NCI-H1417 treated with DMSO at 0.1 percent for 48 hours (cell line): ENCODE results near the gene MRFAP1.
A peak's percentile ranks its signal among the peaks of the same experiment; 100 is the strongest.

Experiments
- DNase-seq: peaks from one replicate; lab custom pipeline; 2025; lab: John Stamatoyannopoulos, UW

MRFAP1 gene

GRCh38 chr4:6640292-6641163 is at the start of gene MRFAP1:
MRFAP1 (plus strand) TSS chr4:6640685; CDS start chr4:6640863, 178 bp downstream.
- DNase-seq = peak; percentile 76

GRCh38 chr4:6591313-6591712 is 49.2 kb upstream of the MRFAP1 start:
- DNase-seq = no peak

- DNase-seq = no peak
These were observed 48.7 kb upstream of the MRFAP1 start for GRCh38 chr4:6591781-6592180.

DNA sequence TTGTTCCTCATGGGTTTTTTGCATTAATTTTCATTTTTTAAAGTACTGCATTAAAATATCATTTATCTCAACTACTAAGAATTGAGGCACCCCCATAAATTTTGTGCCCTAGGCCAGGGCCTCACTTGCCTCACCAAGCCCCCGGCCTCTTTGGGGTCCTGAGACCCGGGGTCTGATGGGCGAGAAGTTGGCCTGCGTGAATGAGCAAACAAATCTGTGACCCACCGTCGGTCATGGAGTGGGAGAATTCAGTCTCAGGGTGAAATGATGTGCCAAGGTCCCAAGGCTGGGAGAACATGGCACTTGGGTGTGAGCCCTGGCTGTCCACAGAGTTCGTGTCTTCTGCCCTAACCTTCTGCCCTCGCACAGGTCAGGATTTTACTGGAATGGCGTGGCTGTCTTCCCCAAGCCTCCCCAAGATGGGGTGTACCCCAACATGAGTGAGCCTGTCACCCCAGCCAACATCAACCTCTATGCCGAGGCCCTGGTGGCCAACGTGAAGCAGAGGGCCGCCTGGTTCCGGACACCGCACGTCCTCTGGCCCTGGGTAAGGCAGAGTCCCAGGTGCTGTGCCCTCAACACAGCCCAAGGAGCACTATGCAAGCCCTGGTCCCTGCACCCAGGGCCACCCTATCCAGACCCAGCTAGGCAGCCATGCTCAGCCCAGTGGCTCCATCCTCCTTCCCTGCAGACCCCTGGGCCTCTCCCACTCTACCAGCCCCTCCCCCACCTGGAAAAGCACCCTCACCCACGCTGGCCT is 47.5 kb upstream of the MRFAP1 start:
- DNase-seq = no peak

DNA sequence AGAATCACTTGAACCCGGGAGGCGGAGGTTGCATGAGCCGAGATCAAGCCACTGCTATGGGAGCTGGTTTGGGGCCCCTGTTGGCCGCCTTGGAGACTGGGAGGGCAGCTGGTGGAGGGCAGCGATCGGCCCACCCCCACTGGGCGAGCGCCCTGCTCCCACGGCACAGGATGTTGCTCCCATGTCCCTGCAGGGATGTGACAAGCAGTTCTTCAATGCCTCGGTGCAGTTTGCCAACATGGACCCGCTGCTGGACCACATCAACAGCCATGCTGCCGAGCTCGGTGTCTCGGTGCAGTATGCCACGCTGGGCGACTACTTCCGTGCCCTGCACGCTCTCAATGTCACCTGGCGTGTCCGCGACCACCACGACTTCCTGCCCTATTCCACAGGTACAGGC is 46.1 kb upstream of the MRFAP1 start:
- no peak for DNase-seq

DNA sequence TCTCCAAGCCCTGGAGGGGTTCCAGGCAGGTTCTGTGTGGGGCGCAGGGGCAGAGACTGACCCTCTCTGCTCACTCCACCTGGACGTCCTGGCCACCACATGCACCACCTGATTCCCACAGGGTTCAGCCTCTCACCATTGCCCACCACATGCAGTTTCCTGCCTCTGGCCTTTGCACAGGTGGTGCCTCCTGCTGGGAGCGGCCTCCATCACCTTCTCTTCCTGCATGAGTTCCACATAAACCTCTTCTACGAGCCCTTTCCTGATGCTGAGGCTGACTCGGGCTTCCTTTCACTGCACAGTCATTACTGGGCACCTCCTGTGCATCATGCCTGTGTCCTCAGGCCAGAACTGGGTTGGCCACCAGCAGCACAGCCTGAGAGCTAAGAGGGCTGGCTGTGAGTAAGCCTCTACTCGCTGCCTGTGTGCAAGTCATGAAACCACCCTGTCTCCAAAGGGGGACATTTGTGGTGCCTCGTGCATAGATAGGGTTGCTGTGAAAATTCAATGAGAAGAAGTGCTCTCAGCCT is 45.6 kb upstream of the MRFAP1 start:
- DNase-seq = no peak

DNA sequence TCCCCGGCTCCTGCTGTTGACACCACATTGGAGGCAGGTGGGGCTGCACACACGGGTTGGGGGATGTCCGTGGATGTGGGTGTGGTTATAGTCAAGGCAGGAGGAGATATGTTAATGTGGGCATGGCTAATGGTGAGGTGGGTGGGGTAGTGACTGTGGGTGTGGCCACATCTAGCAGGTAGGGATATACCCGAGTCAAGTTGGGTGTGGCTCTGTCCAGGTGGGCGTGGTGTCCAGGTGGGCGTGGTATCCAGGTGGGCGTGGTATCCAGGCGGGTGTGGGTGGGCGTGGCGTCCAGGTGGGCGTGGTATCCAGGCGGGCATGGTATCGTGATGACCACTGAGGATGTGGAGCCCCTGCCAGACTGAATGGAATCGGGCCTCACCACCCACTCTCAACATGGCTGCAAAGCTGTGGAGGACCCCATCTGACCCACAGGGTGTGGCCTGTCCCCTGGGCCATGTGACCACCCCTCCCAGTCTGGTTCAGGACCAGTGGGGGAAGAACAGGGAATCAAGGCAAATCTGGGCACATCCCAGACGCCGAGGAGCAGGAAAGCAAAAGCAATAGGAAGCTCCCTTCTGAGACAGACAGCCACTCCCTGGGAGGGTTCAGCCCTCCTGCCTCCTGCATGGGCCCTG is 44.5 kb upstream of the MRFAP1 start:
- no peak for DNase-seq

DNA sequence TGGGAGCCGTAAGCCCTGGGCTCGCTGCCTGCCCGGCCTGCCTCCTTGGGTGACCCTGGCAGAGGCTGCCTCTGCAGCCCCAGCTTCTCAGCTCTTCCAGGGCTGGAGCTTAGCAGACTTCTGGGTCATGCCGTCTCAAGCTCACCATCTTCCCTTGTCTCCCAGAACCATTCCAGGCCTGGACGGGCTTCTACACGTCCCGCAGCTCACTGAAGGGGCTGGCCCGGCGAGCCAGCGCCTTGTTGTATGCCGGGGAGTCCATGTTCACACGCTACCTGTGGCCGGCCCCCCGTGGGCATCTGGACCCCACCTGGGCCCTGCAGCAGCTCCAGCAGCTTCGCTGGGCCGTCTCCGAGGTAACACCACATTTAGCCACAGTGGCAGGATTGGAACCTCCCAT is 43.5 kb upstream of the MRFAP1 start:
- DNase-seq = no peak

DNA sequence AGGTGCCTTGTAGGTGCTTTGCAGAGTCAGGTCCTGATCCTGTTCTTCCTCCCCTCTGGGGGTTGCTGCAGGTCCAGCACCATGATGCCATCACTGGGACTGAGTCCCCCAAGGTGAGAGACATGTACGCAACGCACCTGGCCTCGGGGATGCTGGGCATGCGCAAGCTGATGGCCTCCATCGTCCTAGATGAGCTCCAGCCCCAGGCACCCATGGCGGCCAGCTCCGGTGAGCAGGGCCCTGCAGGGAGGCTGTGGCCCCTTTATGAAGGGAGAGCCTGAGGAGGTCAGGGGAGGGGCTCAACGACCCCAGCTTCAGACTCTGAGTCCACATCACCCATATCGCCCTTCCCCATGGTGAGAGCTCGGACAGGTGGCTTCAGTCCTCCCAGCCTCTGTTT is 42.4 kb upstream of the MRFAP1 start:
- DNase-seq = no peak

GRCh38 chr4:6598641-6599040 is 41.8 kb upstream of the MRFAP1 start:
- no peak for DNase-seq

DNA sequence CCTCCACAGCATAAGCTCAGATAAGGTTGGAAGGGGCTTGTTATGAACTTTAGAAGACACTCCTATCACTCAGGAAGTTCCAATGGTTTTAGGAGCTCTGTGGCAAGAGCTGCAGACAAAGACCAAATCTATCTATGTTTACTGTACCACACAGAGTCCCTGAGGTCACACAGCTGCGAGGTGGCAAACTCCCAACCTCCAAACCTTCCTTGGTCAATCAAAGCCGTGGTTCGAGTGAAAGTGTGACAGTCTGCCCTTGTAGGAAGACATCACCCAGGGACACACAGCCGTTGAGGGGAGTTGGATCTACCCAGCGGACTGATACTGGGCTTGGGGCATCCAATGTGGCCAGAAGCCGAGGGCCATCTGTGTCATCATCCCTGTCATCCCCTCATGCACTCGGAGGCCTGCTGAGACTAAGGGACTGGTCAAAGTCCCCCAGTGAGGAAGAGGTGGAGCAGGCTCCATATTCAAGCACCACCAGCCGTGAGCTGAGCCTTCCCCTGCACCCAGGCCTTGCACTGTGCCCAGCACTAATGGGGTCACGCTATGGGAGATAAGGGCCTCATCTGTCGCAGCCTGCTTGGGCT is 38.7 kb upstream of the MRFAP1 start:
- DNase-seq = no peak

GRCh38 chr4:6602289-6602688 is 38.2 kb upstream of the MRFAP1 start:
- no peak for DNase-seq

GRCh38 chr4:6603128-6603527 is 37.4 kb upstream of the MRFAP1 start:
- DNase-seq = no peak

DNA sequence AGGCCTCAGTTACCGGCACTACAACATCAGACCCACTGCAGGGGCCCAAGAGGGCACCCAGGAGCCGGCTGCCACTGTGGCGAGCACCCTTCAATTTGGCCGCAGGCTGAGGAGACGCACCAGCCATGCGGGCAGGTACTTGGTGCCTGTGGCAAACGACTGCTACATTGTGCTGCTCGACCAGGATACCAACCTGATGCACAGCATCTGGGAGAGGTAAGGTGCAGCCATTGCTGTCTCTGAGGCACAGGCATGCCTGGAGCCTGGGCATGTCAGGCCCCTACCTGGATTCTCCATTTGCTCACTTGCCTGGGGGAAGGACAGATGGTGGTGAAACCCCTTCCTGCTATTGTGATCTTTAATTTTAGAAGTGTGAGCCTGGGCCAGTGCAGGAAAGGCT is 35.4 kb upstream of the MRFAP1 start:
- no peak for DNase-seq

DNA sequence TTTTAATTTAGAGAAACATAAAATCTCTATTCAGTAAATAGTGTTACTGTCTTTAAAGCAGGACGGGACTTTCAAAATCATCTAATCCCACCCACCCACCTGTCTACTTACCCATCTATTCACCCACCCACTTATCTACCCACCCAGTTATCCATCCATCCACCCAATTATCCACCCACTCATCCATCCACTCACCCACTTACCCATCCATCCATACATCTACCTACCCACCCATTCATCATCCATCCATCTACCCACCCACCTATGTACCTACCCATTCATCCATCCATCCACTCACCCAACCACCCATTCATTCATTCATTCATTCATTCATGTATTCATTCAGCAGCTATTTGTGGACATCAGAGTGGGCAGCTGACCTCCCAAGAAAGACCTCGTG is 34.9 kb upstream of the MRFAP1 start:
- DNase-seq = no peak

DNA sequence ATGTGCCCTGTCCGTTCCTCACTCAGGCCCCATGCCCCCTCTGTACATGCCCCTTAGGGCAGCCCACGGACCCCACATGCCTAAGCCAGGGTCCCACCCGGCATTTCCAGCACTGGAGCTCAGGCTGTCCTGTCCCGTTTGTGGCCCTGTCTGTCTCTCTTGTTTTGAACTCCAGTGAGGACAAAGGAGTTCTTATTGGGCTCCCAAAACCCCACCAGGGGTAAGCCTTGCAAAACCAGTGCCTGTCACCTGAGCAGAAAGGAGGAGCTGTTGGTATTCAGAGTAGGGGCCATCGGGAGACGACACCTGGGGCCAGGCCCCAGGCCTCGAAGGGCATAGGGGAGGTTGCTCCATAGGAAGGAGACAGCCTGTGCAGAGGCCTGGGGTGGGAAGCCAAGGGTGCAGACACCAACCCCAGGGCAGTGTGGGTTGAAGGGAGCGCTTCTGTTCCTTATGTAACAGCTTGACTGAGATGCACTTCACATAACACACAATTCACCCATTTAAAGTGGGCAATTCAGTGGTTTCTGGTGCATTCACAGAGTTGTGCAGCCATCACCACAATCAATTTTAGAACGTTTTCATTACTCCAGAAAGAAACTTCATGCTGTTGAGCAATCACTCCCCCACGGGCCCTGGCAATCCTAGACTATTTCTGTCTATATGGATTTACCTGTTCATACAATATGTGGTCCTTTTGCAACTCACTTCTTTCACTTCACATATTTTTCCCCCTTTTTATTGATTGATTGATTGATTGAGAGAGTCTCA is 33.8 kb upstream of the MRFAP1 start:
- DNase-seq = no peak

GRCh38 chr4:6607368-6608055 is 33.0 kb upstream of the MRFAP1 start:
- no peak for DNase-seq

- no peak for DNase-seq
These were observed 31.6 kb upstream of the MRFAP1 start for GRCh38 chr4:6608758-6609414.

DNA sequence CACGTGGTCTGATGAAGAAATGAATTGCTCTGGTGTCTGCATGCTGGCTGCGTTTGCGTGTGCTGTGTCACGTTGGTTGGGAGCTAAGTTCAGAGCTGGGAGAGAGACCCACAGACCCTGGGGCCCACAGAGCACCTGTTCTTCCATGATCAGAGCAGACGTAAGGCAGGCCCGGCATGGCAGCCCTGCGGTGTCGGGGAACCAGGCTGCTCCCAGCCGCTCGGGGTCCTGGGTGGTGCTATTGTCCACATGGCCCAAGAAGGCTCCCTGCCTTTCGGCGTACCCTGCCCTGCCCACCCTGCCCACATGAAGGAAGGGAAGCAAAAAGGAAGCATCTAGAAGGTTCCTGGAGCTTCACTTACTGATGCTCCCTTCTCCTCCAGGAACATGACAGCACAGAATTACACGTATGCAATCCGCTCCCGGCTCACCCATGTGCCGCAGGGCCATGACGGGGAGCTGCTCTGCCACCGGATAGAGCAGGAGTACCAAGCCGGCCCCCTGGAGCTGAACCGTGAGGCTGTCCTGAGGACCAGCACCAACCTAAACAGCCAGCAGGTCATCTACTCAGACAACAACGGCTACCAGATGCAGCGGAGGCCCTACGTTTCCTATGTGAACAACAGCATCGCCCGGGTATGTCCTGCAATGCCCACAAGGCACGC is 30.9 kb upstream of the MRFAP1 start:
- no peak for DNase-seq
